EL (cell line): ENCODE data around the gene CYCS.
"Not testable (repeated sequence)": the region's sequence is repeated elsewhere in the genome, so short reads cannot be mapped to it uniquely, and the experiment has no call there.

Experiments
- DNase-seq: peaks from one replicate; pipeline ENCODE4 v3.0.0-alpha.2; 2016

Gene CYCS

DNA sequence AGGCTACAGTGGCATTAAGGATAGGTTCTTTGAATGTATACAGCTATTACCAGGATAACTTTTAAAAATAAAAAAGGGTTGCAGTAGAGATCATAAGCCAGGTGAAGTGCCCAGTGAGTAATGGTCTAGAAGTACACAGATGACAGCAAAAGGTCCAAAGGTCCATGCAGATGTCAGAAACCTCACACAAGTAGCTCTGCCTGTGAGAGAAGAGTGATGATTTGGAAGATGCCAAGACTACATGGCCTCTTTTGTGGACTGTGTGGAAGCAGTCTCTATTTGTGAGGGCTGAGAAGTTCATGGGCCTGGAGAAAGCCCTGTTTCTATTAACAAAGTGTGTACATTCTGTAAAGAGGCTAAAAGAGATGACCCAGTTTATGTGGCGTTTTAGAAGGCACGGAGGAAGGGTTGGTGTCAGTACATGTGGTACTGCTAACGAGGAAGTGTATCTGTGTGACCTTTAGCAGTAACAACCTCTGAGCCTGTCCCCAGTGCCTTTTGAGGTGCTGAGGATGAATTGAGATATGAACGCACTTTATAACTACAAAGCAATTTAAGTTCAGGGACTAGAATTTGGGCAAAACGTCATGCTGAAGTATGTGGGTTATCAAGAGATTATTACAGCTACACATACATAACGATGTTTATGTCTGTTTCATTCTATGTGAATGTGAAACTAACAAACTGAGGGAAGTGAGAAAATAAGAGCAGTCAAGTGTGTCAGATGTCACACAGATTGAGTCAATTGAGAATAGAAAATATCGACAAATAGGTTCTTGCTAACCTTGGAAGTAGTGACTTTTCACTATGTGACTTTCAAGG is 7.6 kb downstream of the CYCS start:
- DNase-seq: no peak

- no peak for DNase-seq
Measured at GRCh38 chr7:25116621-25117020, 8.4 kb downstream of the CYCS start.

DNA sequence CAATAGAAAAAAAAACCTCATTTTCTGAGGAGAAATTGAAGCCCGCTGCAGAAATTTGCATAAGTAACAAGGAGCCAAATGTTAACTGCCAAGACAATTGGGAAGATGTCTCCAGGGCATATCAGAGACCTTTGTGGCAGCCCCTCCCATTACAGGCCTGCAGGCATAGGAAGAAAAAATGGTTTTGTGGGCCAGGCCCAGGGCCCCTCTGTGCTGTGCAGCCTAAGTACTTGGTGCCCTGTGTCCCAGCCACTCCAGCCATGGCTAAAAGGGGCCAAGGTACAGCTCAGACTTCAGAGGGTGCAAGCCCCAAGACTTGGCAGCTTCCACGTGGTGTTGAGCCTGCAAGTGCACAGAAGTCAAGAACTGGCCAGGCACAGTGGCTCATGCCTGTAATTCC is 14.5 kb downstream of the CYCS start:
- DNase-seq: not testable (repeated sequence)

- no peak for DNase-seq
Measured at GRCh38 chr7:25109276-25109675, 15.8 kb downstream of the CYCS start.

GRCh38 chr7:25105911-25106310 is 19.1 kb downstream of the CYCS start:
- DNase-seq: no peak

DNA sequence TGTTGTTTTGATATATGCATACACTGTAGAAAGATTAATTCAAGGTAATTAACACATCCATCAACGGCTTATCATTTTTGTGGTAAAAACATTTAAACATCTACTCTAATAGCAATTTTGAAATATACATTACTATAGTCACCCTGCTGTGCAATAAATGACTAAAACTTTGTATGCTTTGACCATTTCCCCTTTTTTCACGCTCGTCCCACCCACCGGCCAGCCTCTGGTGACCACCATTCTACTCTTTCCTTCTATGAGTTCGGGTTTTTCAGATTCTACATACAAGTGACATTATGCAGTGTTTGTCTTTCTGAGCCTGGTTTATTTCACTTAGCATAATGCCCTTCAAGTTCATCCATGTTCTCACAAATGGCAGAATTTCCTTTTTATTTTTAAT is 21.3 kb downstream of the CYCS start:
- DNase-seq: no peak

GRCh38 chr7:25101817-25102216 is 23.2 kb downstream of the CYCS start:
- DNase-seq: no peak

- DNase-seq: peak; percentile 72
Measured at GRCh38 chr7:25098096-25099046, 26.7 kb downstream of the CYCS start.

DNA sequence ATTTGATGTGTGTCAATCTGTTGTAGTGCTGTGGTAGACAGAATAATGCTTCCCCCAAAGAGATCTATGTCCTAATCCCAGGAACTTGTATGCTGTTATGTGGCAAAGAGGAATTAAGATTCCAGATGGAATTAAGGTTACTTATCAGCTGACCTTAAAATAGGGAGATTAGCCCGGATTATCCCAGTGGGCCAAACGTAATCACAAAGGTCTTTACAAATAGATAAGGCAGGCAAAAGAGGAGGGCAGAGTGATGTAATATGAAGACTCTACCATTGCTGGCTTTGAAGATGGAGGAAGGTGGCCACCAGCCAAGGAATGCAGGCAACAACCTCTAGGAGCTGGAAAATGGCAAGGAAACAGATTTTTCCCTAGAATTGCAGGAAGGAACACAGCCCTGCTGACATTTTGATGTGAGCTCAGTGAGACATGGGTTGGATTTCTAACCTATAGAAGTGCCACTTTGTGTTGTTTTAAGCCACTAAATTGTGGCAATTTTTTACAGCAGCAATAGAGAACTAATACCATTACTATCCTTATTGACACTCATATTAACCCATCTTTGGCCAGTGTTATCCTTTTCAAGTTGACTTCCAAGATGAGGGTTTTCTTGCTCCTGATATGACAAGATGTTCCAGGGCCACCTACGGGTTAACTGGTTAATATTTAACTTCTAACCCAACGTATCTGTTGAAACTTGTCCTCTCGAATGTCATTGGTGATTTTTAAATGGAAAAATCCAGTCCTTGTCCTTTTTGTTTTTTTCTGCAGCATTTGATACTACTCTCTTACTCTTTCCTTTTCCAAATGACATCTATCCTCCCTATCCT is 29.3 kb downstream of the CYCS start:
- peak; percentile 34 for DNase-seq

DNA sequence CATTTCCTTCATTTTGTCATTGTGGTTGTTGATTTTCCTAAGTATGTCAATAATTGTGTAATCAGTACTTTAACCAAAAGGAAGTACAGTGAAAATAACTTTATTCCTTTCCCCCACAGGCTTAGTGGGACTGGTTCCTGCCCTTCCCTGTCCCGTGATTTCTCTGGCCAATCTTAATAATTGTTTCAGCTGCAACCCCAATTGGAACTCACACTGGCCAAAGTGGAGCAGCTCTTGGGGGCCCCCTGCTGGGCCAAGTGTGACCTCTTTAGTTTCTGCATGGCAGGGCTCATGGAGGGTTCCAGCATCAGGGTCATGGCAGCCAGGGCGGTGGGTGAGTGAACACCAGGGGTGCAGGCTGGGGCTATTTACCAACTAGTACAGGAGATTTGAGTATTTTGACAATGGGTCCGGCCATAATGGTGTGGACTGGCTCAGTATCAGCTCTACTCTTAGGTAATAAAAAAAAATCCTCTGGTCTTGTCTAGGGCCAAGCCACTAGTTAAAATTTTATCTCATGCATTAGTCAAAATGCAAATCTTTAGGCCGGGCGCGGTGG is 31.7 kb downstream of the CYCS start:
- peak; percentile 84 for DNase-seq

DNA sequence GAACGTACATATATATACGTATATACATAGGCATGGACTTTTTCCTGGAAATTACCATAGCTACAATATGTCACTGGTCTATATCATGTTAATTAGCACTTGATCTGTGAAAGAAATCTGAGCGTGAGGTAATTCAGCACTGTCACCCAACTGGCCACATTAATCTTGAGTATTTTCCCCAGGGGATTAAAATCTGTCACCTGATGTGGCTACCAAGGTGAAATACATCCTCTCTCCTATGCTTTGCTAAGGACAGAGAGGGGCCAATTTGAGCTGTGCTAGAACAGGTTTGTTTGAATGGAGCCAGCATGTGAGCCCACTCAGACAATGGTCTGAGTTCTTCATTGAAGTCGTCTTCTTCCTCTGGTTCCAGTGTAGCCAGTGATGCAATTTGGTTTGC is 33.3 kb downstream of the CYCS start:
- no peak for DNase-seq

DNA sequence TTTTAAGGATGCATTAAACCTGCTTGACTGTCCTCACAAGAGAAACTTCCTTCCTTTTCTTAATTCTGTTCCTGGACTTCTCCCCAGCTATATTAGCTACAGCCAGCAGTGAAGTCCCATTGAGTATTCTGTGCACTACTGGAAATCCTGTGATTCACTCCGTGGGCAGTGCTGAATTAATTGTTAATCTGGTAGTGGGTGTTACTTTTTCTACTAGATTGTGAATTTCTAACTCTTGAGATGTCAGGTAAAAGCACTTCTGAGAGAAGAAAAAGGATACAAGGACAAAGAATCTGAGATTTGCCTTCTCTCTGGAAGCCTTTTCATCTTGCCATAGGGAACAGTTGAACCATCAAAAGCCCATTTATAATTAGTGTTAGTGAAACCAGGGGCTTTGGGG is 33.9 kb downstream of the CYCS start:
- DNase-seq: no peak

DNA sequence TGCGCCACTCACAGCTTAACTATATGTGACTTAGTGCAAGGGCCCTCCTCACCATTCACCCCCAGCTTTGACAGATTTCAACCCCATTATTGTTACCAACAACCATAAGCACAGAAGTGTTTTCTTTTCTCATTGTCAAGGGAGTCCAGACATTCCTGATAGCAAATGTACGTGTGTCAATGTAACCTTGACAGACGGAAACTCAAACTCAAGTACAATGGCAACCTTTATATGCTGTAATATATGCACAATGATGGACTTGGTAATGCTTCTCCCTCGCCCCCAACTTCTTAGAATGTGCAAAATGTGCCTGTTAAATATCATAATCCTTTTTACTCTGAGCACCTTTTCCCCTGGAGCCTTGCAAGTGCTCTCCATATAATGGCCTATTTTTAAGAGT is 34.7 kb downstream of the CYCS start:
- no peak for DNase-seq

GRCh38 chr7:25087855-25088254 is 37.2 kb downstream of the CYCS start:
- DNase-seq: no peak

- no peak for DNase-seq
Measured at GRCh38 chr7:25084821-25085220, 40.2 kb downstream of the CYCS start.

DNA sequence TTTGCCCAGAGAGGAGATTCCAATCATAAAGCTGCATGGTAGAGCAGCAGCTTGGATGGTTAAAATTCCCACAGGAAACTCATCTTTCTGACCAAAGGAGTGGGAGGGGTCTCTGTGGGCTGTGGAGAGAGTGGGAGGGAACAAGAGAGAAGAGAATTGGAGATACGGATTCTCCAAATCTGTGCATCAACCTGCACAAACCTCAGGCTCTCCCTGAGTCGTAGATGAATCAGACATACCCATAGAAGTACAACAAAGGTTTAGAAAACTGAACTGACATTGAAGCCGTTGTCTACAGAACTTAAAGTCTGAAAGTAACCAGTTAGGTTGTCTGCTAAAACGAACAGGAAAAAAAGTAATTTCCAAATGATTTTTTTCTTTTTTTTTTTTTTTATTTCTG is 41.9 kb downstream of the CYCS start:
- peak; percentile 23 for DNase-seq

DNA sequence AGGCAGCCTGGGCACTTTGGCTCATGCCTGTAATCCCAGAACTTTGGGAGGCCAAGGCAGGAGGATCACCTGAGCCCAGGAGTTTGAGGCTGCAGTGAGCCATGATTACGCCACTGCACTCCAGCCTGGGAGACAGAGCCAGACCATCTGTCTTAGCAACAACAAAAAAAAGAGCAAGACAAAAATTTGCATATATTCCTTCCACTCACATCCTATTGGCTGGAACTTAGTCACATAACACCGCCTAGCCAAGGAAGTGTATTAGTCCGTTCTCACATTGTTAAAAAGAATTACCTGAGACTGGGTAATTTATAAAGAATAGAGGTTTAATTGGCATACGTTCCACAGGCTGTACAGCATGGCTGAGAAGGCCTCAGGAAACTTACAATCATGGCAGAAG is 43.0 kb downstream of the CYCS start:
- DNase-seq: not testable (repeated sequence)

- no peak for DNase-seq
Measured at GRCh38 chr7:25077096-25077495, 48.0 kb downstream of the CYCS start.

- no peak for DNase-seq
Measured at GRCh38 chr7:25075459-25075858, 49.6 kb downstream of the CYCS start.

DNA sequence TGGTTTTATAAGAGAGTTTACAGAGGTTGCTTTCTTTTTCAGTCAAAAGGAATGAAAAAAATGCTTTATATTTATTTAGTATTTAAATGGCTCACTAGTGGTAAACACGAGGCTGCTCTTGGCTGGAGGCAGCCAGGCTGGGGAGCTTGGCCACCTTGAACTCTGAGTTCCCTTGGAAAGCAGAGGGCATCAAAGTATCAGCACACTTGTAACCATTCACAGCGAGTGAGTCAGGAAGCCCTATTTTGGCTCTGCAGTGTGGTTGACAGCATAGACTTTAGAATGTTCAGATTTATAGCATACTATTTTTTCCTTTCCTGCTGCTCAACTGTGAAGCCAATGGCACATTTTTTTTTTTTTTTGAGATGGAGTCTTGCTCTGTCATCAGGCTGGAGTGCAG is 51.6 kb downstream of the CYCS start:
- DNase-seq: peak; percentile 65
